GM10847 (cell line): ENCODE measurements around the gene DNAH1.

Experiments used
- POLR2A ChIP-seq: IDR thresholded peaks from 2 replicates; pipeline ENCODE4 v1.6.1; 2011; ENCODE audit not compliant: insufficient read length; ENCODE audit errors: extremely low read depth

Gene DNAH1

DNA sequence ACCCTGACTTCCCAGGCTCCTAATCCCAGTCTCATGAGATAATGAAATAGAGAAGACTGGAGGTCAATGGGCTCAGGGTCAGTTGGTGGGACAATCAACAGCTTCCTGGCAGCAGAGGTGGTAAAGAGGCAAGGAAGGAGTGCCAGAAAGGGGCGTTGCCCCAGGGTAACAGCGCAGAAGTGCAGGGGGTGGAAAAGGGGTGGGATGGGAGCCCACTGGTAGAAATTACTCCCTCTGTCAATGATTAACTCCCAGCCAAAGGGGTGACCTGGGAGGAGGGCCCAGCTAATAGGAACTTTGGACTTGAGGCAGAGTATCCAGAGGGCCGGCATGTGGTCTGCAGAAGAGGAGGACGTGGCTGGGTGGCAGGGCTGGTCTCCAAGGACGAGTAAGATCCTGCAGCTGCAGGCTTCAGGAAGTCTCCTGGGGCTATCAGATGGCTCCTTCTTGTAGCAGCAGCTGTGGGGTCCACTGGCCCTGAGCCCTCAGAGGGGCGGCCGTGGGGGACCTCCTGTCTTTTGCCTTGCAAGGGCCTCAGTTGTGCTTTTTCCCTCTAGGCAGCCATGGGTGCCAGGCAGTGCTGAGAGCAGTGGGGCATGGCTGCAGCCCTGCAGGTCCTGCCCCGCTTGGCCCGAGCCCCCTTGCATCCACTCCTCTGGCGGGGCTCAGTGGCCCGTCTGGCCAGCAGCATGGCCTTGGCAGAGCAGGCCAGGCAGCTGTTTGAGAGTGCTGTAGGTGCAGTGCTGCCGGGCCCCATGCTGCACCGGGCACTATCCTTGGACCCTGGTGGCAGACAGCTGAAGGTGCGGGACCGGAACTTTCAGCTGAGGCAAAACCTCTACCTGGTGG is 26.1 kb upstream of the DNAH1 start:
- TF ChIP-seq POLR2A, result no peak

DNA sequence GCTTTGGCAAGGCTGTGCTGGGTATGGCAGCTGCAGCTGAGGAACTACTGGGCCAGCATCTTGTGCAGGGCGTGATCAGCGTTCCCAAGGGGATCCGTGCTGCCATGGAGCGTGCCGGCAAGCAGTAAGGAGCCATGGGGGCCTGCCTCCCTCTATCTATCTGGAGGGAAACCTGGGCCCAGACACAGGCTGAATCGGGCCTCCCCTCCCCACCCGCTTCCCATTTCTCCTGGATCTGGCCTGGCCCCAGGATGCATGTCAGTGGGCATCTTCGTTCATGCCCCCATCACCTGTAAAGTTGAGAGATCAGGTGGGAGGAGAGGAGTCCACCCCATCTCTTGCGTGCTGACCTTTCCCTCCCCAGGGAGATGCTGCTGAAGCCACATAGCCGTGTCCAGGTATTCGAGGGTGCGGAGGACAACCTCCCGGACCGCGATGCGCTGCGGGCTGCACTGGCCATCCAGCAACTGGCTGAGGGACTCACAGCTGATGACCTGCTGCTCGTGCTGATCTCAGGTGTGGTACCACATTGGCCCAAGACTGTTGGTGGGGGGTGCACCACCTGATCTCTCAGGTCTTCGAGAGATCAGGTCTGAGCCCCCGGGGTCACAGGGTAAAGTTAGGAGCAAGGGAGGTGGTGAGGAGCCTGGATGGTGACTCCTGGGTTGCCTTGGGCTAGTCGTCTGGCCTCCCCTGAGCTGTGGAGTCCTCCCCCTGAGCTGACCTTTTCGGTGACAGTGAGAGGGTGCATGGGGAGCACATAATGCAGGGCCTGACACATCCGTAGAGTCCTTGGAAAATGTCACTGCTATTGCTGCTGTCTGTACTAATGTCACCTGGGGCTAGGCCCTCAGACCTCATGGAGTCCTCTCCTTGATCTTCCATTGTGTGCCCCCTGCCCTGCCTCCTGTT is 25.3 kb upstream of the DNAH1 start:
- TF ChIP-seq POLR2A, result no peak

DNA sequence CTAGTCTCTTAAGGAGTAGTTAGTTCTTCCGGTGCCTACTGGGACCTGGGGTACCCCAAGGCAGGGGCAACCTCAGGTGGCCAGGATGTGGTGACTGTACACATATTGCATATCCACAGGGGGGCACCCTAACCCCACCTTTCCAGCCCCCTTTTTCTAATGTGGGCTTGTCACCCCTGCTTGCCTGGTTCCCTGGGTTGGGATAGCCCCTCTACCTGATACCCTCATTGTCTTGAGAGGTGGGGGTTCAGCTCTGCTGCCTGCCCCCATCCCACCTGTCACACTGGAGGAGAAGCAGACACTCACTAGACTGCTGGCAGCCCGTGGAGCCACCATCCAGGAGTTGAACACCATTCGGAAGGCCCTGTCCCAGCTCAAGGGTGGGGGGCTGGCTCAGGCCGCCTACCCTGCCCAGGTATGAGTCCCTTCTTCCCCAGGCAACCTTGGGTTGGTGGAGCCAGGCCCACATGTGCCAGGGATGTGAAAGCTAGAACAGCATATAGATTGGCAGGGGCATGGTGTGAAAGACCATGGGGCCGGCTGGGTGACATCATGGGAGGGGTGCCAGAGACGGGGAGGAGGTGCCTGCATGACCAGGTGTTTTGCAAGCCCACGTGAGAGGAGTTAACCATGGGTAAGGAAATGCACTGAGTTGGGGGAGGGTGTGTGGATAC is 24.5 kb upstream of the DNAH1 start:
- TF ChIP-seq POLR2A, result no peak

DNA sequence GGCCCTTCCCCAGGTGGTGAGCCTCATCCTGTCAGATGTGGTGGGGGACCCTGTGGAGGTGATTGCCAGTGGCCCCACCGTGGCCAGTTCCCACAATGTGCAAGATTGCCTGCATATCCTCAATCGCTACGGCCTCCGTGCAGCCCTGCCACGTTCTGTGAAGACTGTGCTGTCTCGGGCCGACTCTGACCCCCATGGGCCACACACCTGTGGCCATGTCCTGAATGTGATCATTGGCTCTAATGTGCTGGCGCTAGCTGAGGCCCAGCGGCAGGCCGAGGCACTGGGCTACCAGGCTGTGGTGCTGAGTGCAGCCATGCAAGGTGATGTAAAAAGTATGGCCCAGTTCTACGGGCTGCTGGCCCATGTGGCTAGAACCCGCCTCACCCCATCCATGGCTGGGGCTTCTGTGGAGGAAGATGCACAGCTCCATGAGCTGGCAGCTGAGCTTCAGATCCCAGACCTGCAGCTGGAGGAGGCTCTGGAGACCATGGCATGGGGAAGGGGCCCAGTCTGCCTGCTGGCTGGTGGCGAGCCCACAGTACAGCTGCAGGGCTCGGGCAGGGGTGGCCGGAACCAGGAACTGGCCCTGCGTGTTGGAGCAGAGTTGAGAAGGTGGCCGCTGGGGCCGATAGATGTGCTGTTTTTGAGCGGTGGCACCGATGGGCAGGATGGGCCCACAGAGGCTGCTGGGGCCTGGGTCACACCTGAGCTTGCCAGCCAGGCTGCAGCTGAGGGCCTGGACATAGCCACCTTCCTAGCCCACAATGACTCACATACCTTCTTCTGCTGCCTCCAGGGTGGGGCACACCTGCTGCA is 23.7 kb upstream of the DNAH1 start:
- no peak for TF ChIP-seq POLR2A

DNA sequence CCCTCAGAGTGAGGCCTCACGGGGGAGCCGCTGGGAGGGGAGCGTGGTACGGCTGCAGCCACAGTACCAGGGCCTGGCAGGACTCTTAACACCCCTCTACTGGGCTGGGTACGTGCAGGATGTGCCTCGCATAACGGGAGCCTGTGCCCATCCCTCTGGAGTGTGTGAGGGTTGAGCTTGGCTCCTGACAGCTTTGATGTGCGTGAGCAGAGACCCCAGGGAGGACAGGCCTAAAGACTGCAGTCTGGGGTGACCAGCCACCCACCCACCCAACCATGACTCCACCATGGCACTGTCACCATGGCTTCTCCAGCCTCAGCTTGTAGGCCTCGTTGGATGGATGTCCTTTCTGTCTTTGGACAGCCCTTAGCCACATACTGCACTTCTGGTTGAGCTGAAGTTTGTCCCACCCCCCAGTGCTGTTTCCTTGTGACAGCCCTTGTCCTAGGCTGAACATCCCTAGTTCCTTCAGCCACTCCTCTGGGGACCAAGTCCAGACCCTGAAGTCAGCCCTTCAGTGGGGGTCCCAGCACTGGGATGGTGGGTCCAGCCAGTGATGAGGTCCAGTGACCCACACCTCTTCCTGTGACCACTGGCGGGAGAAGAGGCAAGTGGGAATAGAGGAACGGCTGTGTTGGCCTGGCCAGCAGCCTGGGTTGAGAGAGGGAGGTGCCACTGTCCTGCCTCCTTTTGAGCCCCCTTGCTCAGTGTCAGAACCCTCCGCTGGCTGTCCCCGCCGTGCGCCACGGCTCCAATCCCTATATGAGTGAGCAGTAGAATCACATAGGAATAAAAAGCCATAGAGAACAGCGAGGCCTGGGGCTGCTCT is 22.4 kb upstream of the DNAH1 start:
- no peak for TF ChIP-seq POLR2A

DNA sequence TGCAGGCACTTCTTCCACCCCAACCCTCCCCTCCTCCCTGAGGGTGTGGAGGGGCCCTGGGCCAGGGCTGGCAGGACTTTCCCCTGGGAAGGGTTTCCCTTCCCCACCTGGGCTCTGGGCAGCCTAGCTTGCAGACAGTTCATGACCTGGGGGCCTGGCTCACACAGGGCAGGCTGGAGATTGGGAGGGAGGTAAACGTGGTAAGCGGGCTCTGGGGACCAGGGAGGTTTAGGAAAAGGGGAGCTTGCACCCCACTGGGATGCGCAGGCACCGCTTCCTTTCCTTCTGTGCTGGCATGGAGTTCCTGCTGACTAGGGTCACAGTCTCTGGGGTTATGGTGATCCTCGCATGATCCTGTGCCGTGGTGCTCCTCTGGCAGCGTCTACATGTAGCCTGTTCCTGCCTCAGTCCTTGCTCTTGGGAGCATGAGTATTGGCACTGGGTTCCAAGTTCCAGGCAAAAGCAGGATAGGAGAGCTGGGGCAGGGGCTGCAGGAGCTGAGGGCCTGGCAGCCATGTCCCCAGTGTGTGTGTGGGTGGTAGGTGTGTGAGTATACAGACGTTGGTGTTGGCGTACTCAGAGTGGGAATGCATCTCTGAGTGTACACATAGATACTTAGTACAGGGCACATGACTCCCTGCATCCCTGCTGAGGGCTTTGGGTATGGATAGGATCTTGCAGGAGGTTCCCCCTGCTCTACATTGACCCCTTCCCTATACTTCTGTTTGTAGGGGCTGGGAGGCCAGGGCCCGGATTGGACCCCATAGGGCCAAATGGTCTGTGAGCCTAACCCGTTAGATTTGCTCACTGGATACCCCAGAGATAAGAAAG is 21.6 kb upstream of the DNAH1 start:
- TF ChIP-seq POLR2A, result no peak

DNA sequence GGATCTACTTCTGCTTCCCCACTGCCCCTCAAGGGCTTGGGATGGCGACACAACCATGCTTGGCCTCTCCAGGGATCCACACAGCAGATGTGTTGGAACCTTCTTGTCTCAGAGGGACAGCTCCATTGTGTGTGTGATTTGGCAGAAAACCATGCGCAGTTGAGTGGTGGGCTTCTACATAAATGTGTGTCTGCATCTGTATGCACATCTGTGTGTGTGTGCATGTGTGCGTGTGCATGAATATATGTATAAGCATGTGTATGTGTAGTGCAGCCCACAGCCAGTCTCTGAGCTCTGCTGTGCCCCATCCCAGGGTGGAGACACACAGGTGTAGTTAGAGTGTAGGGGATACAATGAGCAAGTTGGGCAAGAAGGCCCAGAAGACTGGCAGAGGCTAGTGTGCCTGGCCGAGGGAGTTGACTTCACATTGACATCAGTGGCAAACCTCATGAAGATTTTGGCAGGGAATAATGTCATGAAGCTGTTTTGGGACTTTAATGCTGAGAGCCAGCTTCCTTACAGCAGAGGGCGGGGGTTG is 20.4 kb upstream of the DNAH1 start:
- no peak for TF ChIP-seq POLR2A

DNA sequence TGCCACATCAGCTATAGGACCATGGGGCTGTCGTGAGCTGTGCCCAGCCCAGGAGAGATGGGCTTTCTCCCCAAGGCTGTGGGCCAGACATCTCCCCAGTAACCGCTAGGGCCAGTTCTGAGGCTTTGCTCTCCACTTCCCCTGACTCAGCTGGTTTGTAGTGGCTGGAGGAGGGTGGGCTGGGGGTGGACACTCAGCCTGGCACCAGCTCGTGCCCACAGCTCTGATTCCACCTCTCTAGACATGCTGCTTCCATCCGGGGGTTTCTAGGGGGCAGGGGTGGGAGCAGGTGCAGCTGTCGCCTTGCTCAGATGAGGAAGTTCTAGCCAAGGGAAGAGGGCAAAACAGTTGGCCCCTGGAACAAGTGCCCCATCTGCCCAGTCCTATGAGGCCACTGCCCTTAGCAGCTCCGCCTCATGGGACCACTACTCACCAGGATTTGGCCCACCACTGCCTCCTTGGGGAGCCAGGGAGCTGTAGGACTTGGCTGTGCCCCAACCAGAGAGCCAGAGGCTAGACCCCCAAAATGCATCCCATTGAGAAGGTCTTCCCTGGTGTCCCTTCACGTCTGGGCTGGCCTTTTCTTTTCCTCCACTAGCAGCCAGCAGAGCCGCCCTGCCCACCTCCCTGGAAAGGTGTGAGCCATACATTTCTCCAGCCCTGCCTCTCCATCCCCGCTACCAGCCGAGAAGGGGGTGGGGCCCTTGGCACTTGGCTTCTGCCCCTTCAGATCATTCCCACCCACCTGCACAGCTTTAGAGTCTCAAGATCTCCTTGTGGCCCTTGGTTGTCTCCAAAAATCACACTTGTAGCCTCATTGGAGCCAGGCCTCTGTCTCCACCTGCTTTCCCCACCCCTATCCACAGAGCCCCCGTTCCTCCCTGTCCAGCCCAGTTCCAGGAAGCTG is 18.6 kb upstream of the DNAH1 start:
- TF ChIP-seq POLR2A, result no peak

DNA sequence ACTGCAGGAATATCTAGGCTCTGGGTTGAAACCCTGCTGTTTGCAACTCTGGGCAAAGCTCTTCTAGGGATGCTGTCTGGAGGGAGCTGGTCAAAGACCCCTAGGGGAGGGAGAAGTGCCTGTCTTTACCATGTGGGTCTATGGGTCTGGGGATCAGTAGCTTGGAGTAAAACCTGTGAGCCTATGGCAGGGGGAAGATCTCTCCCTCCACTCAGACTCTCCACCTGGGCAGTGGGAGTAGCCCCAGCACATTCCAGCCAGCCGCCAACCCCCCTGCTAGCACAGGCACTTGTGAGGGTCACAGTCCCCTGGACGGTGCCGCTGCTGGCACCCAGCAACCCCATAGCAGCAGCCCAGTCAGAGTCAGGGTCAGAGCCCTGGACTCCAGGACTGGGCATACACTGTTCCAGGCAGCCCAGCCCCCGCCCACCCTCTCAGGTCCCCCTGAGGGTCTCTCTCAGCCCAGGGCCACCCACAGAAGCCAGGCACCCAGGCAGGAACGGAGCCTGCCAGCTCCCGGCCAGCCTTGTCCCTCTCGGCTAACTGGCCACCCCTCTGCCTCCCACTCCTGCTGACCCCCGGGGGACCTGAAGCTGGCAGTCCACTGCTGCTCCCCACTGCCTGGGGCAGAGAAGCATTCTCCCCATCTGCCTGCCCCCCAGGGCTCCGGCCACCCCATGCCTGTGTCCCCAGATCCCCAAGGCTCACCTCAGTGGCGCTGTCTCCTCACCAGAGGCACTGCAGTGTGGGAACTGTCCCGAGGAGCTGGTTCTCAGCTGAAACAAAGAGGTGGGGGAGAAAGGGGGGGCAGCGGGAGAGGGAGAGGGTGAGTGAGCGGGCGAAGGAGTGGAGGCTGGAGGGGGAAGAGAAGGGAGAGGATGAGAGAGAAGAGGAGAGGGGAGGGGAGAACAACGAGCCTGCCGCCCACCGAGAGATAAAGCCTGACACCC is 17.7 kb upstream of the DNAH1 start:
- no peak for TF ChIP-seq POLR2A

DNA sequence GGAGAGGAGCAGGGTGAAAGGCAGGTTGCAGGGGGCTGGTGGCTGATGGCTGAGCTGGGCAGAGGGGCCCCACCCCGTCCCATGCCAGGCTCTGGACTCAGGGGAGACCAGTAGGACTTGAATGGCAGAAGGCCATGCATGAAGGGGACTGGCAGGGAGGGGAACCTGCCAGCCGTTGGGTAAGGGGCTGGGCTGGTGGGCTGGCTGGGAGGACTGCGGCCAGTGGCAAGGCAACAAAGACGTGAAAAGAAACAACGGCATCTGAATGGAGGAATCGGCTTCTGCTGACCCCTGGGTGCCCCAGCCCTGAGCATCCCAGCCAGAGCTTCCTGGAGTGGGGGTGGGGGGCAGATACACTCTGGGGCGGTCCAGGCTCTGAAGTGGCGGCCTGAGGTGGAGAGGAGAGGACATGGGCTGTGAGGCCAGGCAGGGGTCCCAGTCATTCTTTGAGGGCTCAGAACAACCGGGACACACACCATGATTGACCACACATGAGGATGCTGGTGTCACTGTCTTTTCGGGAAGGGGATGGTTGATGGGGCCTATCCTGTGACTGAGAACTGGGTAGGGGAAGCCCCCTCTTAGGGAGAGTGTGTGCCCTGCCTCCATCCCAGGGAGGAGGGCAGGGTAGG is 16.8 kb upstream of the DNAH1 start:
- TF ChIP-seq POLR2A, result no peak
